NCI-H69 (cell line): Measurements from ENCODE around the gene GMPS.
"Not testable (repeated sequence)": the region's sequence is repeated elsewhere in the genome, so short reads cannot be mapped to it uniquely, and the experiment has no call there.

Experiments used
- DNase-seq: peaks from one replicate; lab custom pipeline; 2025; lab: John Stamatoyannopoulos, UW

The GMPS gene

DNA sequence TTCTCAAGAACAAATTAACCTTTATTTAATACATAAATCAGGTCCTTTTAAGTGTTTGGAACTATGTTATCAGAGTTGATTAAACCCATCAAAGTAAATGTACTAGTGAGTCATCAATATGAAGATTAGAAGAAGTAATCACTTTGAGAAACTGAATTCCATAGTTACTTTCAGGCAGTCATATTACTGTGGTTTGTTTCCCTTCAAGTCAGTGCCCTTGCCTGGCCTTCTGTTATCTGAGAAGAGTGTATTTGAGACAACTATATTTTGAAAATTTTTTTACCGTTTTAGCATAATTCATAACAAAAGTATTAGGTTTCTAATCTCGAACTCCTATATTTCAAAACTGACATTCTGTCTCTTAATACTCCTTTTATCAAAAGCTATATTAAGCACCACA, 73.6 kb downstream of the GMPS start:
- no peak for DNase-seq

DNA sequence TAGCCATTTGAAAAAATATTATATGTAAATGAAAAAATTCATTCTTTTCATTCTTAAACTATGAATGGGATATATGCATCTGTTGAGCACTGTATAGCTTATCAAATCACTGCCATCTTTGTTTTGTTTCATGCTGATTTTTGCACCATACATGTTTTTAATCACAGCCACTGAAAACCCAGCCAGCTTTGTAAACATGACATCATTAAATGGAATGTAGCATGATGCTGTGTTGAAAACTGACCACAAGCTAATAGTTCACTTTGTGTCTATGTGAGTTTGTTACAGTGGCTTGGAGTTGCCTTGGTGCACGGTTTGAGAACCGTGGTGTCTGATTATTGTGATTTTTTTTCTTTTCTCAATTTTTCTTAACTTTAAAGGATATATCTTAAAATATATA, 75.7 kb downstream of the GMPS start:
- no peak for DNase-seq

DNA sequence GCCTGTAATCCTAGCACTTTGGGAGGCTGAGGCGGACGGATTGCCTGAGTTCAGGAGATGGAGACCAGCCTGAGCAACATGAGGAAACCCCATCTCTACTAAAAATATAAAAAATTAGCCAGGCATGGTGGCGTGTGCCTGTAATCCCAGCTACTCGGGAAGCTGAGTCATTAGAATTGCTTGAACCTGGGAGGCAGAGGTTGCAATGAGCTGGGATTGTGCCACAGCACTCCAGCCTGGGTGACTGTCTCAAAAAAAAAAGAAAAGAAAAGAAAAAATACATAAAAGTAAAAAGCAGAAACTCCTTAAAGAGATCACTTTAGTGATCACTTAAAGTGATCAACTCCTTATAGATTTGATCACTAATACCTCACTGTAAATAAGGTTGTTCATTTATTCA, 78.0 kb downstream of the GMPS start:
- DNase-seq = no peak

DNA sequence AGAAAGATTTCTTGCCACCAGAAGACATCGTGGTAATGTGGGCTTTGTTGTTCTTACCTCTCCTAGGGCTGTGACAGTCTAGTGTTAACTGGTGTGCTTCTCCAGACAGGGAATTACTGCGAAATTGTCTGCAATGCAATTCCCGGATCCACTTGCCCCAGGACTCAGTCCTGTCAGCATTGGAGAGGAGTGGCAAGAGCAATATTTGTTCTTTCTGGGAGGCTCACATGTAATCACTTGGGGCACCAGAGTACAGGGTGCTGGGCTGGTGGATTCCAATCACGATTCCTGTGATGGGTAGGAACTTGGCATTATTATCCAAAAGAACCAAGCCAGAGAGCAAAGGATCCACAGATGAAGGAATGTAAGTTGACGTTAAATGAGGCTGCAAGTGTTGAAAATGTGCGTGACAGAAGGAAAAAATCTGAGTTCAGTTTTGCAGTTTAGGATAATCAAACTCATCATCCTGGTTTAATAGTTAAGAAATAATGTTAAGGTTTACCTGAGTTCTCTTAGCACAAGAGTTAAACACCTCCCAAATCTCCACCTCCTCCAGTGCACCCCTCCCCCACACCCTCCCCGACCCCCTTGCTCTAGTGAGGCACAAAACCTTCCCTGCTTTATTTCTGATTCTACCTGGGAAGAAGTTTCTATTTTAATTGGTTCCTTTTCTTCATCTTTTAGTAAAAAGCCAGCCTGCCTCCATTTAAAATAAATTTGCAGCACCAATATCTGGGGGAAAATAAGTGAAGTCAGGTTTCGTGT, 79.2 kb downstream of the GMPS start:
- DNase-seq = no peak

DNA sequence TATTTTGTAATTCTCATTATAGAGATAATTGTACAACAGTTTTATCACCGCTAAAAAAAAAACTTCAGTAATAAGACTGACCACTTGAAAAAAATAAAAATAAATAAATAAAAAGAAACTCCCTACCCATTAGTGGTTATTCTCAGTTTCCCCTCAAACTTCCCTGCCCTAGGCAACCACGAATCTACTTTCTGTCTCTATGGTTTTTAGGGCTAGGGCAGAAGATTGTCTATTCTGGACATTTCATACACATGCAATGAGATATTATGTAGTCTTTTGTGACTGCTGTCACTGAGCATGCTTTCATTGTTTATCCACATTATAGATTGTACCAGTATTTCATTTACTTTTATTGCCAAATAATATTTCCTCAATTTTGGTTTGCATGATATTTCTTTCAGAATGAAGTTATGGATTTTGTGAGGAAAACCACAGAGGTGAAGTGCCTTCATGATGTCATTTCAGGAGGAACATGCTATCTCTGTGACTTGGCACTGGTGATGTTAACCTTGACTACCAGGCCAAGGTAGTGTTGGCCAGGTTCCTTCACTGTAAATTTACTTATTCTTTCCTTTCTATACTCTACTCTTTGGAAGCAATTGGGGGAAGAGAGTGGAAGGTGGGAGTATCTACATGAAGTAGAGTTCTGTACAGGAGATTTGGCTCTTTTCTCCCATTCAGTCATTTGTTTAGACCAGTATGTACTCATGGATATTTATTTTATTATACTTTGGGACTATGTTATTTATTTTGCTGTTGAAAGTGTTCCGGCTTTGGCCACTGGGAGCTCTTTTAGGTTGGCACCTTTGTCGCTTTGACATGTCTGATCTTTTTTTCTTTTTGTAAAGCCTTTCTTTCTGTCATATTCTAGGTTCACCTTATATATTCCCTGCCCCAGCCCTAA, 86.3 kb downstream of the GMPS start:
- no peak for DNase-seq

DNA sequence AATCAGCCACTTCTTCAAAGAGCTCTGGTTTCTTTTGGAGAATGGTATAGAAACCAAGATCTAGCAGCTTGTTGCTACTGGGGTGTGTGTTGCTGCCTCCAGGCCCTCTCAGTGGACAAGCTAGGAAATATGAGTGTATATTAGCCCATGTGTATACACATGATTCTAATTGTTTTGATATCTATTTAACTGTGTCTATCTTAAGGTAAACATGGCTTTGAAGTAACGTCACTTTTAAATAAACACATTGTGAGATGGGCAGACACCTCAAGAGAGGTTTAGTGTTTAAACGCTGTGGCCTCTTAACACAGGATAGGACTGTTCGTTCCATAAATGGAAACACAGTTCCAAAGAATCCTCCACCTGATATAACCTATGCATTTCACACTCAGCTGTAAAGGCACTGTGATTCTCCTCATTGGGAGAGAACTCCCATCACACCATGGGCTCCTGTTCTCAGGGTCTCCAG, 87.0 kb downstream of the GMPS start:
- no peak for DNase-seq

DNA sequence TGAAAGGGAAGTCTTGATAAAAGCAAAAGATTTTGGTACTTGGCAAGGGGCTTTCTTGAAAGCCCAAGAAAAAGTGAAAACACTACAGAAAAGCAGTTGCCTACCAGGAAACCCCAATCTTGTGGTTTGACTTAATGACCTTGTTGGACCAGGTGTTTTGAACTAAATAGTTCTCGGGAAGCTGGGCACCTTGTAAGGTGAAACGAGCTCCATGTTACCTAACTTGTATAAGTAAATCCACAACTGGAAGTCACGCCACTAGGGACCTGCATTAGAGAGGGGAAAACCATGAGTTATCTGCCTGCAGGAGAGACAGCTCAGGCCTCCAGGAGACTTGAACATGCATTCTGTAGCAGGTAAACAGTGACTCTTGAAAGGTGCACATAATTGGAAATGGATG, 88.2 kb downstream of the GMPS start:
- DNase-seq = no peak

DNA sequence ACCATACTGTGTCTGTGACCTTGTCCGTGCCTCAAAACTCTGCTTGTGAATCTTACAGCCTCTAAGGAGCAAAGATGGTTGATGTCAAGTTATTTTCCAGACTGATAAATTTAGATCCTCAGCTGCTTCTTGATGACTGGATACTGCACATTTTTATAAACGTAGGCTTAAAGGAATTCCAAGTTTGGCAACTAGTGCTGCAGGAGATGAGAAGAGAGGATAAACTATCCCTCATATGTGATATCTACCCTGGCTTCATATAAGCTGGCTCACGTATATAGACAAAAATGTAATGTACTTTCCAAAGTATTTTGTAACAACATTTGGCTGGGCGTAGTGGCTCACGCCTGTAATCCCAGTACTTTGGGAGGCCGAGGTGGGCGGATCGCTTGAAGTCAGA, 89.6 kb downstream of the GMPS start:
- no peak for DNase-seq

DNA sequence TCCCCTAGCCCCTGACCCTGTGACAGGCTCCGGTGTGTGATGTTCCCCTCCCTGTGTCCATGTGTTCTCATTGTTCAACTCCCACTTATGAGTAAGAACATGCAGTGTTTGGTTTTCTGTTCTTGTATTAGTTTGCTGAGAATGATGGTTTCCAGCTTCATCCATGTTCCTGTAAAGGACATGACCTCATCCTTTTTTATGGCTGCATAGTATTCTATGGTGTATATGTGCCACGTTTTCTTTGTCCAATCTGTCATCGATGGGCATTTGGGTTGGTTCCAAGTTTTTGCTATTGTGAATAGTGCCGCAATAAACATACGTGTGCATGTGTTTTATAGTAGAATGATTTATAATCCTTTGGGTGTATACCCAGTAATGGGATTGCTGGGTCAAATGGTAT, 90.6 kb downstream of the GMPS start:
- DNase-seq = not testable (repeated sequence)

DNA sequence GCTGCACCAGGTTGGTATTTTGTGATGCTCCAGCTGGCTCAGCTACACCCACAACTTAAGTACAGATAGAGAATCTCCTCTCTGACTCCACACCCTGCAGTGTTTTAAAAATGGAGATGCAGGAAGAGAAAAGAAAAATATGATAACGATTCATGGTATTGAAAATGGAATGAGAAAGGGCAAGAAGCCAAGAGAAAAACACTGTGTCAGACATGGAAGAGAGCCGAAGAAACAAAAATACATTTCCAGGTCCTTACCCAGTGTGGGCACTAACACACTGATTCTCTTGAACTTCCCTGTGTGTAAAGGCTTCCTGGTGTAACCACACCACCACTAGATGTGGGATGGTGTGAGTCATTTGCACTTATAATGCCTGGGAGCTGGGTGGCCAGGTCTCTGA, 93.1 kb downstream of the GMPS start:
- DNase-seq = no peak

DNA sequence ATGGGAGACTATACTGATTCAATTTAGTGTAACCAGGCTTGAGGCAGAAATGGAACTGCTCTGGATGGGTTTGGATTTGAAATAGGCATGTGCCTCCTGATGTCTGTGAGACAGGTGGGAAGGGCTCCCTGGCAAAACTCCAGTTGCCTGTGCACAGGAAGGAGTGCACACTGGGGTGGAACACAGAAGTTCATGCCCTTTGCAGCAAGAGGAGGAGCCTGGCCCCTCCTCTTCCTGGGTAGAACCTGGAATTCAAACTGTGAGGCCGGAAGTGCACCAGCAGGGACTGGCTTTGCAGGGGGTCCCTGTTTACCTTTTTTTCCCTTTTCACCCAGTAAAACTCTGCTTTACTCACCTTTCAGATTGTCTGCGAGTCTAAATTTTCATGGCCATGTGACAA, 99.9 kb downstream of the GMPS start:
- peak; percentile 68 for DNase-seq

DNA sequence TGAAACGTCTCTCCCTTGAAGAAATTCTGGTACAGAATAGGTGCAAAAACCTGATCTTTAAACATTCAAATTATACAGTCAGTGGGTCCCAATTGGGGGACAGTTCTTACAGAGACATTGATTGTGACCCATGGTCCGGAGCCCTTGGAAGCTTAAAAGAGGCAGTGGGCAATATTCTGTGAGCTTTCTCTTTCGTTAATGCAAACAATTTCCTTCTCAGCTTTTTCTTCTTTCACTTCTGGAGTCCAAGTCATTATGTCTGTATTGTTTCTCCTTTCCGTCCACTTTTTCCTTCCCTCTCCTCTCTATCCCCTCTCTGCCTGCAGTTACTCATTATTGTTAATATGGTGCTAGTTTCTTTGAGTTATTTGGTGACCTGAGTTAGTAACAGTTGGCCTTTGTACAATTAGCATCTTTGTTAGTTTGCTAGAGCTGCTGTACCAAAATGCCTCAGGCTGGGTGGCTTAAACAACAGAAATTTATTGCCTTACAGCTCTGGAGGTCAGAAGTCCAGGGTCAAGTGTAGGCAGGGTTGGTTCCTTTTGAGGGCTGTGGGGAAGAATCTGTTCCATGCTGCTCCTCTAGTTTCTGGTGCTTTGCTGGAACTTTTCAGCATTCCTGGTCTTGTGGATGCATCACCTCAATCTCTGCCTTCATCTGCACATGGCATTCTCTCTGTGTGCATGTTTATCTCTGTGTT, 102.6 kb downstream of the GMPS start:
- no peak for DNase-seq

DNA sequence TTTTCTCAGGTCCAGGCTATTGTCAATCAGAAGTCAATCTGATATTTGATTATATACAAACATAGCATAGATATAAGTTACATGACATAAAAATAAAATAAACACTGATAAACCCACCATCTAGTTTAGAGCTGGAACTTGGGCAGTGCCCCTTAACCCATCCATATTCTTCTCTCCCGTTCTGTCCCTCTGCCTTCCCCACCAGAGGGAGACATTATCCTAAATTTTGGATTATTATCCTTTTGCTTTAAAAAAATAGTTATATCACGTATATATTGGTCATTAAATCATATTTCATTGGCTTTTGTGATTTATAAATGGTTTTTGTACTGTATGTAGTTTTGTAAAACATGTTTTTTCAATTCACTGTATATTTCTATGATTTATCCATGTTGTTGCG, 107.9 kb downstream of the GMPS start:
- peak; percentile 2 for DNase-seq

DNA sequence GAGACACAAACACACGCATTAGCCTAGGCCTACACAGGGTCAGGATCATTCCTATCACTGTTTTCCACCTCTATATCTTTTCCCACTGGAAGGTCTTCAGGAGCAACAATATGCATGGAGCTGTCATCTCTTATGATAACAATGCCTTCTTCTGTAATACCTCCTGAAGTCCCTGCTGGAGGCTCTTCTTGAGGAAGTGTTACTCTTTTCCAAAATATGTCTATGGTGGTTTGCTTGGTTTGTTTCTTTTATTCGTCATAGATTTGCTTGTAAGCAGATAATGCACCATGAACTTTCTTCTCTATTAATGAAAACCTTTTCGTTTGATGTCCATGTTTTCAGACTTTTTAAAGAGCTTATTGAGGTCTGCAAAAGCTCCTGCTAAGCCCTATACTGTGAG, 109.3 kb downstream of the GMPS start:
- no peak for DNase-seq

DNA sequence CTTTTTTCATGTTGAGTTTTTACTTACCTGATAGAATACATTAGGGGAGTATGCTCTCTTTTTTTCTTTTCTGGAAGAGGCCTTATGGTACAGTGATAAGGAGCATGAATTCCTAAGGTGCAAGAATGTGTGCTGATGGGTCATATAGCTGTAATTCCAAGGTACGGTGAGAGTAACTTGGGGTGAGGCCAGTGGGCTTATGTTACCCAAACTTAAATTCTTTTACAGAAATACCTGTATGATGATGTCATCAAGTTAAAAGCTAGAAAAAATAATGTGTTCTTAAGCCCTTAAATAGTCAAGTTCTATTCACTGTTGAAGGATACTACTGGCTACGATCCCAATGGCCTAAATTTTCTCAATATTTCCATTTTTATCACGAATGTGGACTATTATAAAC, 111.2 kb downstream of the GMPS start:
- DNase-seq = no peak

DNA sequence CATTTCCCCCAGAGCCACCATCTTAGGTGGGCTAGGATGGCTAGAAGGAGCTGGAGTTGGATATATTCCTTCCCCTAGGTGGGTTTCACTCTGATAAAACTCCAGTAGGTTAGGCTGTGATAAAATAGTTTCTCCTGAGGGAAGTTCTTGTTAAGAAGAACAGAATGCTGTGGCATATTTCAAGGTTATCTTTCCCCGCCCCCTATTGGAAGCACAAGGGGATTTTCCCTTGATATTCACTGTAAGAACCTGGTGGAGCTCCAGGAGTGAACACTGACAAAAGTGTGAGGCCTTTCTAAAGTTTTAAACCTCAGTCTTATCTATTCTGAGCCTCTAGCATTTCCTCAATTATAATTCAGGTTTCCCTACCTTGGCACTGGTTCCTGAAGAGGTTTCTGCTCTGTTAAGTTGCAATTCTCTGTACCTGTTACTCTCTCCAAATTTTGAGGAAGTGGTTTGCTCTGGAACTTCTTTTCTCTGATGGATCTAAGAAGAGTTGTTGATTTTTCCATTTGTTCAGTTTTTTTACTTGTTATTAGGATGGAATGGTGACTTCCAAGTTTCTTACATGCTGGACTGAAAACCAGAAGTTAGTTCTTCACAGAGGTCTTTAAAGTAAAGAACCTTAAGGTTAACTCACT, 113.5 kb downstream of the GMPS start:
- peak; percentile 12 for DNase-seq

DNA sequence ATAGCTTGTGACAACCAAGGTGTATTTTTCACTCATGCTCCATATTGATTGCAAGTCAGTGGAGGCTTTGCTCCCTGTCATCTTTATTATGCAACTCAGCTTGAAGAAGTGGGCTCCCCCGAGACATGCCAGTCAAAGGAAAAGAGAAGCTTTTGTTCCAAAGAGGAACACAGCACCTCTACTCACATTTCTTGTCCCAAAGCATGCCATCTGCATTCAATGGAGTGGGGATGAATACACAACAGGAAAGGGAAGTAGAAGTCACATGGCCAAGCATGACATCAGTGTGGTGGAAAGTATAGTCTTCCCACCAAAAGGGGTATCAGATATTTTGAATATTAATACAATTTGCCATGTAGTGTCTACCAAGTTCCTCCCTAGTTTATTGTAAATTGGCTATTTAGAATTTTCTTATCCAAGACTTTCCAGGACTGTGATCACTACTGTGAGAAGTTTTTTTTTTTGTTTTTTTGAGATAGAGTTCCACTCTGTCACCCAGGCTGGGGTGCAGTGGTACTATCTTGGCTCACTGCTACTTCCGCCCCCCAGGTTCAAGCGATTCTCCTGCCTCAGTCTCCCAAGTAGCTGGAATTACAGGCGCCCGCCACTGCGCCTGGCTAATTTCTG, 114.5 kb downstream of the GMPS start:
- DNase-seq = peak; percentile 40

DNA sequence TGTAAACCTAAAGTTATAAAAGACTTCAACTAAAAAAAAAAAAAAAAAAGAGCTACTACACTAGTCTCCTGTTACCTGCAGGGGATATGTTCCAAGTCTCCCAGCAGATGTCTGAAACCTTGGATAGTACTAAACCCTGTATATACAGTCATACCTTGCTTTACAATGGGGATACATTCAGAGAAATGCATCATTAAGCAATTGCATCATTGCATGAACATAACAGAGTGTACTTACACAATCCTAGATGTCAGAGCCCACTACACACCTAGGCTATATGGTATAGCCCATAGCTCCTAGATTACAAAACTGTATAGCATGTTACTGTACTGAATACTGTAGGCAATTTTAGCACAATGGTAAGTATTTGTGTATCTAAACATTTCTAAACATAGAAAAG, 119.1 kb downstream of the GMPS start:
- DNase-seq = no peak

DNA sequence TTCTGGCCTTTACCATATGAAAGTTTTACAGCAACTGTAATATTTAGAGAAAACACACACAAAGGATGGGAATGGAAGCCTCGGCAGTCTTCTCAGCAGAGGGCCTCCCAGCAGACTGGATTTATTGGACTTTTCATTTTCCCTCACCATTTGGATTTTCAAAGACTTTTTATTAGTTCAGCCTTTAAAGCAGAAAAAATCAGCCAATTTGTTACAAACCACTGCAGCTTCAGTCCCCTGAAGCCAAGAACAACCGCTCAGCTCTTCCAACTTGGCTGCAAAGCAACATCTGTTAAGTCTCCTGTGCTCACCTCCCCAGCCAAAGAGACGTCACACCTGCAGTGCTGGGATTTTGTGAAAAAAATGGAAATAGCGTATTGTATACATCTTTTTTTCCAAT, 120.8 kb downstream of the GMPS start:
- no peak for DNase-seq

DNA sequence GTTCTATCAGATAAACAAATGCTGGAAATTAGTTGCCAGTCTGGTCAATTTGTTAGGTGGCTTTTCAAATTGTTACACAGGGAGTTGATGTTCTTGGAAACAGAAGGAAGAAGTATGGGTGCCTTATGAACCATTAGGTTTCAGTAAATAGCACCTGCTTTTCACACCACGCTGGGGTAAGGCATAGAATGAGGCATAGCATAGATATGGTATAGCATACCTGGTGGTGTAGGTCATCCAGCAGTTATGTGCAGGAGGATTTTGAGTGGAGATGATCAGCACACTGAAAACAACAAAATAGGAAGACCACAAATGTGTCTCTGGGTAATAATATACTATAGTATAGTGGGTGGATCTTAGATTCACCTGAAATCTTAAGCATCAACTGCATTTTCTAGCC, 121.4 kb downstream of the GMPS start:
- DNase-seq = no peak
